Endothelial cell of umbilical vein (primary cell): Measurements from ENCODE around the gene C2orf68. TPM values are rescaled to one million over a fixed set of nuclear protein-coding genes. Genes with fewer than 3 reads are reported as not detected.
"Not testable (repeated sequence)": the region's sequence is repeated elsewhere in the genome, so short reads cannot be mapped to it uniquely, and the experiment has no call there.

Source experiments
- BruUV-seq: library from RNA; stranded (reverse); fragments of 400-500 nt; replicated peaks from 2 replicates; lab custom pipeline; 2021; lab: Mats Ljungman, UMichigan
- CTCF ChIA-PET: fragments of 300-600, 350-600 bp; sonication (Branson Sonifier 250); formaldehyde crosslinking; loops from one replicate; lab custom pipeline; 2021; ENCODE audit warnings: antibody characterized with exemption, inconsistent platforms; lab: Charles Lee
- POLR2A ChIA-PET: fragments of 300-600, 350-600 bp; sonication (Branson Sonifier 250); formaldehyde crosslinking; loops from one replicate; lab custom pipeline; 2021; ENCODE audit warnings: antibody characterized with exemption, inconsistent platforms; lab: Charles Lee
- DNase-seq: peaks from one replicate; pipeline ENCODE4 v3.0.0-alpha.2; 2011; ENCODE audit warnings: low read depth, low spot score
- FAIRE-seq: peaks from 2 replicates; lab custom pipeline; 2011; peaks lifted over from hg19 to GRCh38; lab: Jason Lieb, UNC
- H2AFZ ChIP-seq: 2 replicates; pipeline ENCODE4 v1.6.0; 2012; ENCODE audit warnings: low read depth, low read length, control low read depth, inconsistent platforms
- H3K27ac ChIP-seq: 2 replicates; pipeline ENCODE4 v1.5.1; 2011; ENCODE audit warnings: low read depth, mild to moderate bottlenecking, control low read depth, low read length, moderate library complexity; ENCODE audit not compliant: insufficient read depth
- H3K27me3 ChIP-seq, 2 experiments: 2 replicates each; pipeline versions ENCODE4 v1.6.0 to v1.6.1; 2011; ENCODE audit warnings: low read length in 2 of 2, mixed read lengths in 1 of 2; ENCODE audit not compliant: control insufficient read depth in 2 of 2, insufficient read depth in 2 of 2
- H3K36me3 ChIP-seq, 2 experiments: 2 replicates in 1 of 2; 3 replicates in 1 of 2; pipeline ENCODE4 v1.5.1; 2011; ENCODE audit warnings: low read length in 2 of 2, mild to moderate bottlenecking in 1 of 2, moderate library complexity in 1 of 2; ENCODE audit not compliant: control insufficient read depth in 2 of 2, insufficient read depth in 2 of 2; ENCODE audit errors: extremely low read depth in 1 of 2
- H3K4me1 ChIP-seq: 3 replicates; pipeline ENCODE4 v1.5.1; 2011; ENCODE audit warnings: mild to moderate bottlenecking, low read length; ENCODE audit not compliant: control insufficient read depth, insufficient read depth; ENCODE audit errors: extremely low read depth
- H3K4me2 ChIP-seq: 2 replicates; pipeline ENCODE4 v1.6.1; 2011; ENCODE audit warnings: low read length, control low read depth, mixed read lengths; ENCODE audit not compliant: insufficient read depth
- H3K4me3 ChIP-seq, 3 experiments: fragments of 200-600 bp in 1 of 3; sonication (generic), shearing (Covaris generic) in 1 of 3; replicated peaks in 1 of 3; 2 replicates each; pipeline ENCODE4 v1.5.1; 2011 to 2016; ENCODE audit warnings: control low read depth in 3 of 3, low read length in 3 of 3, mild to moderate bottlenecking in 2 of 3, inconsistent platforms in 1 of 3, low read depth in 1 of 3, moderate library complexity in 1 of 3; ENCODE audit not compliant: insufficient read depth in 1 of 3
- H3K79me2 ChIP-seq: 2 replicates; pipeline ENCODE4 v1.6.0; 2012; ENCODE audit warnings: low read length, inconsistent platforms; ENCODE audit not compliant: control insufficient read depth, insufficient read depth
- H3K9ac ChIP-seq: replicated peaks from 2 replicates; pipeline ENCODE3; 2011; ENCODE audit warnings: low read length, control low read depth; ENCODE audit not compliant: insufficient read depth; ENCODE audit errors: extremely low read depth
- H3K9me1 ChIP-seq: replicated peaks from 3 replicates; pipeline ENCODE4 v1.6.0; 2011; ENCODE audit warnings: mild to moderate bottlenecking, low read length; ENCODE audit not compliant: control insufficient read depth, insufficient read depth; ENCODE audit errors: extremely low read depth
- H3K9me3 ChIP-seq: replicated peaks from 2 replicates; pipeline ENCODE4 v1.5.1; 2012; ENCODE audit warnings: low read length, inconsistent platforms; ENCODE audit not compliant: control insufficient read depth, insufficient read depth
- H4K20me1 ChIP-seq: replicated peaks from 2 replicates; pipeline ENCODE3; 2011; ENCODE audit warnings: mild to moderate bottlenecking, low read length; ENCODE audit not compliant: control insufficient read depth, insufficient read depth; ENCODE audit errors: extremely low read depth
- CTCF ChIP-seq, 2 donors: IDR thresholded peaks; 1 replicate in 1 of 2; 2 replicates in 1 of 2; pipeline ENCODE4 v1.5.1; 2011; ENCODE audit warnings: low read length in 2 of 2, mild to moderate bottlenecking in 2 of 2, moderate library complexity in 2 of 2, control low read depth in 1 of 2, inconsistent platforms in 1 of 2, low read depth in 1 of 2; ENCODE audit not compliant: insufficient read depth in 1 of 2; ENCODE audit errors: extremely low read depth in 1 of 2
- FOS ChIP-seq: IDR thresholded peaks from 2 replicates; pipeline ENCODE4 v1.6.1; 2011; ENCODE audit warnings: mild to moderate bottlenecking, low read length, moderate library complexity, borderline replicate concordance; ENCODE audit not compliant: insufficient read depth
- GATA2 ChIP-seq: IDR thresholded peaks from 2 replicates; pipeline ENCODE4 v1.7.0; 2011; ENCODE audit warnings: low read depth, mild to moderate bottlenecking, moderate library complexity, mixed read lengths, low read length; ENCODE audit not compliant: insufficient read length, insufficient read depth
- JUN ChIP-seq: IDR thresholded peaks from 2 replicates; pipeline ENCODE4 v1.6.1; 2011; ENCODE audit warnings: borderline replicate concordance, low read depth; ENCODE audit not compliant: insufficient read length, insufficient read depth
- MAX ChIP-seq: IDR thresholded peaks from 2 replicates; pipeline ENCODE4 v1.6.1; 2011; ENCODE audit not compliant: insufficient read depth, insufficient read length
- POLR2A ChIP-seq: IDR thresholded peaks from 2 replicates; pipeline ENCODE4 v1.6.1; 2012; ENCODE audit warnings: low read depth, mild to moderate bottlenecking, control low read depth, low read length
- POLR2AphosphoS5 ChIP-seq: IDR thresholded peaks from 2 replicates; pipeline ENCODE4 v1.6.1; 2012; ENCODE audit warnings: low read depth, mild to moderate bottlenecking, control low read depth, low read length, moderate library complexity; ENCODE audit not compliant: insufficient read depth
- dilution Hi-C: fragments of 300-500 bp; cut with MboI; formaldehyde crosslinking; loops from one replicate; pipeline ENCODE4 v1.15.0; 2019; ENCODE audit warnings: low sequenced_read_pairs; ENCODE audit not compliant: extremely low pct_ligation_motif_present
- intact Hi-C: fragments of 100-400 bp; cut with micrococcal nuclease; formaldehyde crosslinking; loops from one replicate; pipeline ENCODE4 v1.10.0; 2022
- polyA plus RNA-seq, 4 experiments: library from polyadenylated mRNA; depleted of rRNA in 3 of 4; stranded (reverse) in 3 of 4; unstranded in 1 of 4; fragments of >200 nt; gene quantifications; 2 replicates each; pipeline versions ENCODE4 v1.2.1 to v1.2.3, GENCODE V29; 2011 to 2012; ENCODE audit warnings: missing spikeins in 1 of 4
- total RNA-seq: library from RNA; stranded (reverse); gene quantifications from 2 replicates; pipeline ENCODE4 v1.2.3, GENCODE V29; 2021

The C2orf68 gene
- total and polyA plus RNA-seq, 2 donors (not counting 3 experiments of a cell fraction or from before 2014, with no cell fraction given), result 17.4 to 27.4 TPM

- no peaks in the 10 kb centered on the region for H4K20me1 ChIP-seq
- H3K27ac ChIP-seq, result no peak overlapping the region
- H3K9me1 ChIP-seq, result no peaks in the 10 kb centered on the region
- peaks cover 9% of the 10 kb centered on the region for H3K4me1 ChIP-seq
- peaks cover 26% of the 10 kb centered on the region for H3K79me2 ChIP-seq
- H3K9me3 ChIP-seq, result no peaks in the 10 kb centered on the region
- peak overlapping the region; percentile 96 for H3K4me2 ChIP-seq
- peak overlapping the region; percentile 58 to 82 (median 72) for H3K4me3 ChIP-seq
- intact Hi-C loops, result loop anchor here (1.0 kb wide), 5 partner anchors 22 to 55 kb away; partner anchors contain the start of genes C2orf68, MAT2A, TMEM150A and USP39
- peak overlapping the region; percentile 36 for H3K9ac ChIP-seq
- ChIA-PET POLR2A (interaction anchor here (0.7 to 1.4 kb wide), 4 partner anchors 9 to 51 kb away, joined by 3 to 4 read pairs (median 3); partner anchors contain the start of genes C2orf68 and MAT2A), CTCF (interaction anchor here (1.1 to 2.0 kb wide), 4 partner anchors 9 to 141 kb away, joined by 3 to 8 read pairs (median 4); no protein-coding TSS in a partner anchor)
- no peak for TF ChIP-seq JUN
- no peak for TF ChIP-seq CTCF (IDR thresholded peaks at IDR 0.05; ENCODE audit: extremely low read depth in 1 of 2, insufficient read depth in 1 of 2, low read depth in 1 of 2, low read length in 2 of 2)
- no peak for TF ChIP-seq MAX
- TF ChIP-seq POLR2A, result no peak
- no peak for TF ChIP-seq POLR2AphosphoS5
- TF ChIP-seq FOS, result no peak
- no peak for TF ChIP-seq GATA2
- BruUV-seq, result no TSS peak
- H3K36me3 ChIP-seq, result peaks cover 8 to 12% of the 10 kb centered on the region in 2 experiments
- dilution Hi-C loops, result no loop called here
- no peaks in the 10 kb centered on the region for H3K27me3 ChIP-seq
- FAIRE-seq (peak; percentile 58), DNase-seq (no peak)
- H2AFZ ChIP-seq, result peak overlapping the region; percentile 52
Measured at GRCh38 chr2:85560812-85561279, 51.0 kb downstream of the C2orf68 start.

GRCh38 chr2:85560403-85560726 is 51.5 kb downstream of the C2orf68 start:
- dilution Hi-C loops, H3K27me3 ChIP-seq, H3K27ac ChIP-seq, H3K4me1 ChIP-seq, H3K9me3 ChIP-seq, BruUV-seq, DNase-seq, FAIRE-seq, H4K20me1 ChIP-seq, H3K9me1 ChIP-seq, H2AFZ ChIP-seq, intact Hi-C loops: not testable (repeated sequence)
- peak overlapping the region; percentile 96 for H3K4me2 ChIP-seq
- CTCF ChIA-PET, result interaction anchor here (1.1 to 2.0 kb wide), 4 partner anchors 8 to 141 kb away, joined by 3 to 8 read pairs (median 4); no protein-coding TSS in a partner anchor
- H3K36me3 ChIP-seq, result peaks cover 10 to 12% of the 10 kb centered on the region in 2 experiments
- POLR2A ChIA-PET, result interaction anchor here (1.3 kb wide), 1 partner anchor 52 kb away, joined by 4 read pairs; the partner anchor contains the start of gene C2orf68
- H3K9ac ChIP-seq, result peak overlapping the region; percentile 36
- H3K4me3 ChIP-seq, result peak overlapping the region; percentile 58 to 82 (median 72)
- H3K79me2 ChIP-seq, result peaks cover 26% of the 10 kb centered on the region
